HG02852 (cell line): ENCODE data around the gene SOX6.

Experiments used
- ATAC-seq: cut with Tn5 transposase; IDR thresholded peaks from one replicate; pipeline ENCODE4 v1.9.1; 2021; ENCODE audit warnings: mild to moderate bottlenecking, moderate library complexity; ENCODE audit not compliant: unreplicated experiment

Gene SOX6

DNA sequence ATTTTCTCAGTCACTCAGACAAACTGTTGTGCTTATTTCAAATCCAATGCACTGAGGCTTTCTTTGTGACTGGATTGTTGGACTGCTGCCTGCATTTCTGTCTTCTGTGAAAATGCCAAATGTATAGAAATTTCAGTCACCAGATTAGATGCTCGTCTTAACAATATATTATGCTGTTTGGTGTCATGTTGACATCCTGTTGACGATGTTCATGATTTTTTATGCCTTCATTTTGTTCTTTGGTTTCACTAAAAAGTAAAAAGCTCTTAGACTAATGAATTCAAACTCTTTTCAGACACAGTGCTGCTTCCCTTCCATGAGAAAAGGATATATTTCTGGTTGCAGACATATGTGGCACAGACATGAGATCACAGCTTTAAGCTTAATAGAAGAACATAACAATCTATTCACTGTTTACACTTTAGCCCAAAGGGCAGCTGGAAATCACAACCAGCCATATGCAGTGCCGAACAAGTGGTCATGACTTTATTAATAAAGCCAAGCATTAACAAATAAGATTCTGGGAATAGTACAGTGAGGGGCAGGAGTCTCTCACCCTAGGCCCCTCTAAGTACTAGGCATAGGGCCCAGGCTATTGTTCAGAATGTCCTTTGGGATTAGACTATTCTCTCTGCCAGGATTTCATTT is 9.4 kb upstream of the SOX6 start:
- no peak for ATAC-seq

DNA sequence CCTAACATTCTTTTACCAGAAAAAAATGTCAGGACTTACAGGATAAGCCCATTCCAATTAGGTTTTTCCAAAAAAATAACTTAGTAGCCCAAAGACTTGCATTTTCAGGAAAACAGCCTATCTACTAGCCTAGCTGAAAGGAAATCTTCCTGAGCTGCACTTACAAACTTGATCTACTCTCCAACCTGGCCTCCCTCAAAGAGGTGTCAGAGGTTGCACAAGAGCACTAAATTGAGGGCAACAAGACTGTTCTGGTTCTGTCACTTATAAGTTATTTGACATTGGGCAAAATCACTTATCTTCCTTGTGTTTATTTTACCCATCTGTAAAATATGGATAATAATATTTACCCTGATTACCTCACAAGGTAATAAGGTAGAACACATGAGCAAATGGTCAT is 7.9 kb upstream of the SOX6 start:
- ATAC-seq: no peak

DNA sequence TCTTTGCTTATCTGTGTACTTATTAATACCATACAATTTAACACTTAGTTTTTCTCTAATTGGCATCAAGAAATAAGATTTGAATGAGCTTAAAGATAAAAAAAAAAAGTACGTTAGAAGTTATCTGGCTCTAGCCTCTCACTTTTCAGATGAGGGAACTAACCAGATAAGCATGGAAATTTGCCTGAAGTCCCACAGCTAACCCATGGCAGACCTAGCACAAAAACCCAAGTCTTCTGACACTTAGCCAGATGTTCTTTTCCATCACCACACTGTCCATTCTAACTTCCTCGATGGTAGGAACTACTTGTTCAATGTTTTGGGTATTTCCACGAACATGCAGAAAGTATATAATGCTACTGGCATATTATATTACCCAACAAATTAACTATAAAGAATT is 7.4 kb upstream of the SOX6 start:
- ATAC-seq: no peak

DNA sequence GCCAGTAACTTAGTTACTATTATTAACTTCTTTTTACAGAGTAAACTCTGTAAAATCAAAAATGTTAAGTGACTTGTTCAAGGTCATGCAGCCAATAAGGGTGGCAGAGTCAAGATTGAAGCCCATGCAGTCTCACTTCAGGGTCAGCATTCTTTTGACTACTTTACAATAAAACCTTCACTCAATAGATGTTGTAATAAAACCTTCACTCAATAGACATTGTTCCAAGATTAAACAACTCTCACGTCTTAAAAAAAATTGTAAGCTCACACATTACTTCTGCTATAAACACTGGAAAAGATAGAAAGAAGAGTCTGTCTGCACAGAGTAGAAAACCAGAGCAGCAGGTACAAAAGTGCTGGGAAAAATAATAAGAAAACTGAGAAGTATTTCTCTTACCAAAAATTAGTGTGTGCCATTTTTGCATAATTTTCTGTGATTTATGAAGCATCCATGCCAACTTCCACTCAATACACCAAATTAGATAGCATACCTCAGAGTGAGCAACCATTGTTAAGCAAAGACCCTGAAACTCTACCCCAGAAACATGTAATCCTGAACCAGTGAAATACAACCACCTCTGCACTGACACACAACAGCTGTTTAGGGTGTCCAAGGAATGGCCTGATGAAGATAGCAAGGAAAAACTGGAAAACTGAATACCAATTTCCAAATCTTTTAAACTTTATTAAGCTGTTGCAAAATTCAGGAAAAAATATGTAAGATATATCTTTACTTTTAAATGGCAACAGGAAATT is 4.9 kb upstream of the SOX6 start:
- no peak for ATAC-seq

DNA sequence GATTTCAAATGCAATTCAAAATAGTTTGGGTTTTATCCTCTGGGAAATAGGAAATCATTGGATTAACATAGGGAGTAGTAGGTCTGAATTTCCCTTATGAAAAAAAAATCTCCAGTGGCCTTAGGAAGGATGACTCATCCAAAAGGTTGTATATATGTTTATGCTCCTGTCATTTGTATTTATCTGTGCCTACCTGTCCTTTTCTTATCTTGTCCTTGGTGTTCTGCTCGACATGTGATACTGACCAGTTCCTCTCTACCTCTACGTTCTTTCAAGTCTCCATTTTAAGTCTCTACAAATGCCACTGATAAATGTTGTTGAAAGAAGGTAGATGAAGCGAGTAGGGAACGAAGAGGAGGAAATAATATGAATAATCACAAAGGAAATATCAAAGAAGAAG is 3.0 kb upstream of the SOX6 start:
- ATAC-seq: no peak

DNA sequence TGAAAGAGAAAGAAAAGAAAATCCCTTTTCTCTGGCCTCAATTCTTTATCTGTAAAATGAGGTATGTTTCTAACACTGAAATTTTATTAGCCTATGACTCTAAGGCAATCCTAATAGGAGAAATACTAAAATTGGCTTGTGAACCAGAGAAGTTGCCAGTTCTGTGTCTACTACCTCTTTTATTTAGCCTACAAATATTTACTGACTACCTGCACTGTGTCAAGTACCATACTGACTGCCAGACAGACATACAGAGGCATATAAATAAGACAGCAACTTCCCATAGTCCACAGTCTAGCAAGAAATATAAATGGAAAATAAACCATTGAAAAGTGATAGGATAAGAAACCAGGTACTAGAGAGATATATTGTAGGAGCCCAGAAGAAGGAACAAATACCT is 2.4 kb upstream of the SOX6 start:
- ATAC-seq: no peak

DNA sequence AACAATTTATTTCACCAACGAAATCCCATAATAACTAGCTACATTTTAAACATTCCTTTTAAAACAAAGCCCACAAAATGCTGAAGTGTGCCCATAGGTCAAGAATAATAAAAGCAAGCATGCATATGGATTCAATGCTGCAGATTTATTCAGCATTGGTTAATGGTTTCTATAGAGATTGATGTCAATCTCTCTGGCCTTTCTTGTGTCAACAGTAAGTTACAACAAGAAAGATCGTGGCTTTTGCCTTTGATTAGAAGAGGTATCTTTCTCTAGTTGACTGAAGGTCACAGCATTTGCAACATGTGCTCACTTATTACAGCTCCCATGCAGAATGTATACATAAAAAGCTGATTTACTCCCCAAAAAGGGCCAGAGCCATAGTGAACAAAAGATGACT is 1.4 kb upstream of the SOX6 start:
- ATAC-seq: no peak

DNA sequence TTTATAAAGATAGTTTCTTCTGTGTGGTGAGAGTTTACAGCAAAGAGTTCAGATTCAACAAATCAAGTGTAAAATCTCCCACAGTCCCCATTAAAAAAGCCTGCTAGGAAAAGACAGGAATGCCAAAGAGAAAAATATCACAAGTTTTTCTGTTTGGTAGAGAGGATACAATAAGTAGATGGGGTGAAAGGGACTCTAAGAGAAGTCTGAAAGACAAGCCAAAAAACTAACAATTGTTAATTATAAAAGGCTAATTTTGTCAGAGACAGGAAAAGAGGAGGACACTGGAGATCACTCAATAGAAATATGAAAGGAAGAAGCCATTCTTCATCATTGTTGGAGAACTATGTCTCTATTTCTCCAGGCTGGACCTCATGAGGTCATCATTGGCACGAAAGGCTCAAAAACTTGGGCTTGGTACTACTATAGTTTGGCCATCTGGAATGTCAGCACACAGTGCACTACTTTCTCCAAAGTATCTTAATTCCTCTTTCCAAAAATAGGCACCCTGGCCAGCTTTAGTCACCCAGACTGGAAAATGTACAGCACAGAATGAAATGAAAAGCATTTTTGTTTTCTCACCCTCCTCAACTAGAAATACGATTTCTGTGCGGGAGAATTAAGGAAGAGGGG is 531 bp upstream of the SOX6 start:
- no peak for ATAC-seq

DNA sequence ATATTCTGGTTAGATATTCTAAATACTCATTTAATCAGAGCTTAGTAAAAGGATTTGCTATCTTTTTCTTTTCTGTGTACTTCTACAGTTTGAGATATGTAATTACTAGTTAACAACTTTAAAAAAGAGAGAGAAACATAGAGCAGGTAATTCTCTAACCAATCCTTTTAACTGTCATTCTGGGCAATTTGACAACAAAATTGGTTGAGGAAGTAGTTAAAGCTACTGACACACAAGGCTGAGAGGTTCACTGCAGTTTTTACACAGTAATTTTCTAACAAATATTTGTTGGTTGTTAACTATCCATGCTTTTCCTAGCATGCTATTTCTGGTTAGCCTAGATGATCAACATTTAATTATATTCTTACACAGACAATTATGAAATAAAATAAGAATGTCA is 3.6 kb downstream of the SOX6 start:
- ATAC-seq: no peak

DNA sequence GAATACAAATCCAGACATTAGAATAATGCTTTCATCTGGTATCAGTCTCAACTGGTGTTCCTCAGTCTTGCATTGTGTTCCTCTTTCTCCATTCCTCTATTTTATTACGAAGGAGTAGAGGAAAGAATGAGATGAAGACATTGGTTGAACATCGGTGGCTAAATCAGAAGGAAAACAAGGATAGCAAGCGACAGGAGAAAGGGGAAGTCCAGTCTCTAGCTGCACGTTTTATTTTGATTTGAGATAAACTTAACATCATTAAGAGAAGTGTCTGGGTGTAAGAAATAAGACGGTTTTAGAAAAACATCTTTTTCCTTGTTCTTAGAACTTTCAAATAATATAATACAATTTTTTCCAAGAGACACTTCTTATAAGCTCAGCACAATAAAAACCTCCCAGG is 6.2 kb downstream of the SOX6 start:
- ATAC-seq: no peak

DNA sequence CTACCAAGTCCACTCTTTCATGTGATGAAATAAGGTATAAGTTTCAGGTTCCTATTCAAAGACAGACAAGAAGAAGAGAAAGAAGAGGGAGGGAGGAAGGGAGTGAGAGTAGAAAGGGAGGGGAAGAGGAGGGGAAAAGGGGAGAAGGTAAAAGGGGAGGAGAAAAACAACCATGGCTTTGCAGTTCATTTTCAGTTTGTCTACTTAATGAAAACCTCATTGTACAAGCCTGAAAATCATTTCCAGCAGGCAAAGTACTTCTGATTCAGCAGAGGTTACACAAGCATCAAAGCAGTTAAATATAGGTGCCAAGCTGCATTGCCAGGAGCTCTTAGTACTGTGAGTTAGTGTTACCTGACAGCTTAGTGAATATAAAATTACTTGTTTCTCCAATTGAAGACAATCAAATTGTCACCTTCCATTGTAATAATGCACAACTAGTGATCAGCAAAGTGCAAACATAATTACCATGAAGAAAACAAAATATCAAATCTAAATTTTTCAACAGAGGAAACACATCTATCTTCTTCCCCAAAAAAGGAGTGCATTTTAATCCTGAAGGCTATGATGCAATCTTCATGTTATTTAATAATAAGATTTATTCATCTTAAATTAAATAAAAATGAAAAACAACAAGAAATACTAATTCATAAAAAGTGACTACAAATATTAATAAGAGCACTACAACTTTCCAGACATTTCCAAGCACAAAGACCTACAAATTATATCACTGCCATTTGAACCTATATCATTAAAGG is 8.2 kb downstream of the SOX6 start:
- no peak for ATAC-seq

DNA sequence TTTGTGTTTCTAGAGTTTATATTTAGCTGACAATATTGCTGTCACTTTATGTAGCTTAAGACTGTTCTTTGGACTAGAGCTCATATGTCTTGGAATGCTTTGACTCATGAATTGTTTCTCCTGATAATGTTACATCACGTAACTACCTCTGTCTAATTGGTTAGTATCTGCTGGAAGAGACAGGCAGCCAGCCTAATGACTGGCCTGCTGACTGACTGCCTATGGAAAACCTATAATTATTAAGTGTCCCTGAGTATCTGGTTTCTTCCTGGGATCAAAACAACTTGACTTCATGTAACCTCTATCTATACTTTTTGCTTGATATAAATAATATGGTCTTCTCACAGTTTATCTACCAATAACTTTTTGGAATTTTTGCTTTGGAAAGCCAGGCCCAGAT is 9.4 kb downstream of the SOX6 start:
- no peak for ATAC-seq

DNA sequence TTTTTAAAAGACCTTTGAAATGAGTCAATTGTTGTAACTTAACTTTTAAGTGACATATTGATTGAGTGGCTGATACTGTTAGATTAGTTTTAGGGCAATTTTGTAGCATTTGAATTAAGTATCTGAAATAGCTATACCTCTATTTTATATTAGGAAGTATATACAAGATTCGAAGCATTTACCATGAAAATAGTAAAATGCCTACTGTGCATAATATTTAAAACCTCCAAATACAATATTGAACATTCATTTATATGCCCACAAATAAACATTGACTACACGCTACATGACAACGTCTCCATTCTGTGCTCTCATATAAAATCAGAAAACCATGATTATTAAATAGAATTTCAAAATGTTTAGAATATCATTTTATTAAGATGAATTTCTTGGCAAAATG is 14.5 kb downstream of the SOX6 start:
- no peak for ATAC-seq

DNA sequence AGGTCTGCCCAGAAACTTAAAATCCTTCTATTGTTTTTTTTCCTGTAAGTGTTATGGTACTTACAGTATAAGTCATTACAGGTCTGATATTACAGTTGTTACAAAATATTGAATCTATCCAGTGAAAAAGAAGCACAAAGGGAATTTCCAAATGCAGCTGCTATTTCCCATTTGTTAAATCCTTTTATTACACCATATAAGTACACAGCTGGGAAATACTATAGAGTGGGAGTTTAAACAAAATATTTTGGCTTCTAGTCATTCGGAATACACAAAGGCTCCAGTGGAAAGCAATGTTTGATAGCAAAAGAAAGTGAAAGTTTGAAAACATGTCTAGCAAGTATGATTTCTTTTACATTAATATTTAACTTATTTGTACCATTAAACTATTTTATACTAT is 18.0 kb downstream of the SOX6 start:
- no peak for ATAC-seq

DNA sequence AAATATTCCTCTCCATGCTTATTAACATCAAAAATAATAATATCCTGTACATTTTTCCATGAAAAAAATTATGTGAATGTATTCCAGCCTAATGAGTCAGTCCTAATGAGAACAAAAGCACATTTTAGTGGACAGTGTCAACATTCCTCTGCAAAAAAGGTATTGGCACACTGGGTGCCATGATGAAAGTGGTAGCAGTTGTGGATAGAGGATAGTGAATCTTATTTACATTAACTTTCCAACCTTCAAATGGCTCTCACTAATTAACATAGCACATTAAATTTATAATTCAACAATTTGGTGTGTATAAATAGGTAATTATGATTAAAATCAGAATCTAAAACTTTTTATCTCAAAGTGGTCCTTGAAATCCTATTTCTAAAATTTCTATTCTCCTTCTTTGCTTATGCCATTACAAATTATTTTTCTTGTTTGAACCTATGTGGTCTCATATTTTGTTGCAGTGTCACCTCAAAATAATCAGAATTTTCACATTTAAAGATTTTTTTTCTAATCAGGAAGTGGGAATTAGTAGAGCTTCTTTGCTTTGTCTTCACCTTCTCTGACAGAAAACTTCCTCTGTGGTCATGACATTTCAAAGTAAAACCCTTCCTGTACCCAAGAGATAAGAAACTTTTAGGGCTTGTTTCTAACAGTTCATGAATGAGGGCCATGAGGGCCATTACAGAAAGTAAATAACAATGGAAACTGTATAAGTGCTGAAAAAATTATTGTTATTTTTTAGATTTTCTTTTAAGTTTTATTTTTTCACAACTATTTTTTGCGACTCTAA is 18.7 kb downstream of the SOX6 start:
- ATAC-seq: no peak

DNA sequence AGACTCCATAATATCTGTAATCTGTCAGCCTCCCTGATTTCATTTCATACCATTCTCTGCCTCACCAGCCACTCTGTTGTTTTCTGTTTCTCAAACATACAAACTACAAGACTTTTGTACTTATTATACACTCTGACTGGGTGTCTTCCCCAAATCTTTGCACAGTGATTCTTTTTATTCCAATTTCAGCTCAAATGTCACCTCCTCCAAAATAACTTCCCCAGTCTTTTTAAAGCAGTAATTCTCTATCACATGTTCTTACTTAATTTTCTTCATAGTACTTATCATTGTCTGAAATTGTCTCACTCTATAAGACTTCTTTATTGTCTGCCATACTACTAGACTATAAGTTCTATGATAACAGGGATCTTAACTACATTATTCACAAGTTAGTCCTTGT is 19.6 kb downstream of the SOX6 start:
- no peak for ATAC-seq

DNA sequence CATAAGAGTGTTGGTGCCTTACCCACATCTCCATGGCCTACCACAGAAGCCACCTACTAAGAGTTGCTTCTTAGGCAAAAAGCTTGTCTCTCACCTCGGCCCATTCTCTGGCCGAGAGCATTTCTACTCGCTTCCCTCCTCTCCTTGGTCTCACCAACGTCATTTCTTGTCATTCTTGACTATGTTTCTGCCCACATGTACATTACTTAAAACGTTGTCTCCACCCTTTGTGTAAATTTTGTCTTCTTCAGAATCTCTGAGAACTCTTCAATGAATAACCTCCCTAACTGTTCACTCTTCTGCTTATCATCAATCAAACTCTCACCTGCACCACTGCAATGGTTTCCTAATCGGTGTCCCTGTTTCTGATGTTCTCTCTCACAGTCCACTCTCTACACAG is 20.1 kb downstream of the SOX6 start:
- no peak for ATAC-seq

DNA sequence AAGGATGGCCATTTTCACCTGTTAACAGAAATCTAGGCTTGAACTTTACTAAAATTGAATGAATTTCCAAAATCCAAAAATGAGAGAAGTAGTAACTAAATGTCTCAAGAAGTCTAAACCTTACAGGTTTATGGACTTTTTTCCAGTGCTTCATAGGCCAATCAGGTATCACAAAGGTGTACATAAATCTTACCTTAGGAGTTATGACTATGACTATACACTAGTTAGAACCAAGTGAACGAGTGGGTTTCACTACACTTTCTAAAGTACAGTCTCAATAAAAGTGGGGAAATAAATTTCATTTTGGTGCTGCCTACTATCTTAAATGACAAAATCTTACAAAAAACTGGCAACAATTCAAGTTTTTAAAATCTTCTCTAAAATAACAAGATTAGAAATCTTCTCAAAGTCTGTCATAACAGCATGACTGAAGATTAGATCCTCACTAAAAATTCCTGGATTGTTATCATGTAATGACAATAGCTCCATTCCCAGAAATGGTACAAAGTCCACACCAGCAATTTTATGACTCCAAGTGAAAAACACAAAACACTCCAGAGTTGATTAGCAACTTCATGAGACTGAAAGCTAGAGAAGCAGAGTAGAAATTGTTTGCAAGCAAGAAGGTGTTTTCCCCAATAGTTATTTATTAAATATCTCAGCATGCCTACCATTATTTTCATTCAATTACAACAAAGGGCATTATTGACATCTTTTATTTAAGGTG is 20.9 kb downstream of the SOX6 start:
- no peak for ATAC-seq

DNA sequence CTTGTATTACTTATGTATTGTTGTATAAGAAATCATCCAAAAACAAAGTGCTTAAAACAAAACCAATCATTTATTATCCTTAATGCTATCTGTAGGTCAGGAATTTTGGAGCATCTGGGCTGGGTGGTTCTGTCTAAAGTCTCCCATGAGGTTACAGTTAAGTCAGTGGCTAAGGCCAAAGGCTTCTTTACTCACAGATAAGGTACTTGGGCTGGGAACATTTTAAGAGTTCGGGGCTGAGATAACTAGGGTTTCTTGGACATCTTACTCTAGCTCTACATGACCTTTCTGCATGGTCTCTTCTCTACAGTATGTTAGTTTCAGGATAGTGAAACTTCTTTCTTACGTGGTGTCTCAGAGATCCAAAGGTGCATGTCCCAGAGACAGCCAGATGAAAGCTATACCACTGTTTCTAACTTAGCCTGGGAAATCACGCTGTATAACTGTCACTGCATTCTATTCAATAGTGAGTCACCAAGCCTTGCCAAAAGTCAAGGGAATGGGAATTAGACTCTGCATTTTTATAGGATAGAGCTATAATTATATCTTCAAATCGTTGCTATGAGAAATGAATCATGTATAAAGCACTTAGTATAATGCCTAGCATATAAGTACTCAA is 29.6 kb downstream of the SOX6 start:
- ATAC-seq: no peak

DNA sequence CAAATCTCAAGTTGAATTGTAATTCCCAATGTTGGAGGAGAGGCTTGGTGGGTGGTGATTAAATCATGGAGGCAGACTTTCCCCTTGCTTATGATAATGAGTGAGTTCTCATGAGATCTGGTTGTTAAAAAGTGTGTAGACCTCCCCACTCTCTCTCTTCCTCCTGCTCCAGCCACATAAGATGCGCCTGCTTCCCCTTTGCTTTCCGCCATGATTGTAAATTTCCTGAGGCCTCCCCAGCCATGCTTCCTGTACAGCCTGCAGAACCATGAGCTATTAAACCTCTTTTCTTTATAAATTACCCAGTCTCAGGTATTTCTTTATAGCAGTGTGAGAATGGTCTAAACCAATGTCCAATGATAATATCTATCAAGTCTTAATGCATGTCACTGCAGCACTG is 34.2 kb downstream of the SOX6 start:
- no peak for ATAC-seq
